Naive thymus-derived CD8-positive, alpha-beta T cell (primary cell): ENCODE data around the gene TNNT3. TPM values are rescaled to one million over a fixed set of nuclear protein-coding genes. Genes with fewer than 3 reads are reported as not detected.

Experiments used
- ATAC-seq, 2 donors: fragments of 150-1000 bp; cut with Tn5 transposase in 1 of 2; sonication (Bioruptor Pico), chemical (Tn5 transposase) in 1 of 2; 1 replicate in 1 of 2; 2 replicates in 1 of 2; pipeline ENCODE4 v1.10.0; 2021; ENCODE audit warnings: mild to moderate bottlenecking in 2 of 2, moderate library complexity in 2 of 2
- POLR2A ChIA-PET: fragments of 350-600 bp; sonication (Branson Sonifier 250); formaldehyde crosslinking; loops from one replicate; lab custom pipeline; 2021; ENCODE audit warnings: antibody characterized with exemption; lab: Charles Lee
- DNase-seq, 10 donors: peaks; one replicate each; pipeline versions ENCODE4 v3.0.0 to v3.0.0-alpha.2; 2020 to 2022
- H3K27ac Mint-ChIP-seq, 10 donors: one replicate each; pipeline ENCODE4 v1.8.0; 2020 to 2022; ENCODE audit warnings: mild to moderate bottlenecking in 10 of 10, mixed read lengths in 10 of 10, moderate library complexity in 4 of 10, inconsistent platforms in 1 of 10
- H3K27me3 Mint-ChIP-seq, 5 donors: one replicate each; pipeline ENCODE4 v1.8.0; 2021 to 2022; ENCODE audit warnings: mixed read lengths in 5 of 5
- H3K36me3 Mint-ChIP-seq, 3 donors: one replicate each; pipeline ENCODE4 v1.8.0; 2020 to 2022; ENCODE audit warnings: mixed read lengths in 3 of 3, mild to moderate bottlenecking in 2 of 3, inconsistent platforms in 1 of 3
- H3K4me1 Mint-ChIP-seq, 4 donors: one replicate each; pipeline ENCODE4 v1.8.0; 2021 to 2022; ENCODE audit warnings: mixed read lengths in 4 of 4
- H3K4me3 Mint-ChIP-seq, 10 donors: one replicate each; pipeline ENCODE4 v1.8.0; 2020 to 2022; ENCODE audit warnings: mild to moderate bottlenecking in 10 of 10, mixed read lengths in 10 of 10, moderate library complexity in 6 of 10, inconsistent platforms in 1 of 10
- H3K9me3 Mint-ChIP-seq, 9 donors: one replicate each; pipeline ENCODE4 v1.8.0; 2020 to 2022; ENCODE audit warnings: mixed read lengths in 9 of 9, mild to moderate bottlenecking in 3 of 9, inconsistent platforms in 1 of 9, moderate library complexity in 1 of 9
- polyA plus RNA-seq, 3 donors: library from polyadenylated mRNA; unstranded; fragments of 300-500 nt; fragmentation: Illumina TruSeq; gene quantifications; one replicate each; pipeline ENCODE4 v1.2.3, GENCODE V29; 2021
- total RNA-seq, 8 experiments: library from RNA in 2 of 8; stranded (reverse) in 2 of 8; gene quantifications; one replicate each; pipeline ENCODE4 v1.2.3 and lab custom pipeline; 2021 to 2026

TNNT3 gene
- total and polyA plus RNA-seq, 5 experiments from 2014 or later, result 0.39 to 29.7 (median 28.0) TPM; not detected in 2

DNA sequence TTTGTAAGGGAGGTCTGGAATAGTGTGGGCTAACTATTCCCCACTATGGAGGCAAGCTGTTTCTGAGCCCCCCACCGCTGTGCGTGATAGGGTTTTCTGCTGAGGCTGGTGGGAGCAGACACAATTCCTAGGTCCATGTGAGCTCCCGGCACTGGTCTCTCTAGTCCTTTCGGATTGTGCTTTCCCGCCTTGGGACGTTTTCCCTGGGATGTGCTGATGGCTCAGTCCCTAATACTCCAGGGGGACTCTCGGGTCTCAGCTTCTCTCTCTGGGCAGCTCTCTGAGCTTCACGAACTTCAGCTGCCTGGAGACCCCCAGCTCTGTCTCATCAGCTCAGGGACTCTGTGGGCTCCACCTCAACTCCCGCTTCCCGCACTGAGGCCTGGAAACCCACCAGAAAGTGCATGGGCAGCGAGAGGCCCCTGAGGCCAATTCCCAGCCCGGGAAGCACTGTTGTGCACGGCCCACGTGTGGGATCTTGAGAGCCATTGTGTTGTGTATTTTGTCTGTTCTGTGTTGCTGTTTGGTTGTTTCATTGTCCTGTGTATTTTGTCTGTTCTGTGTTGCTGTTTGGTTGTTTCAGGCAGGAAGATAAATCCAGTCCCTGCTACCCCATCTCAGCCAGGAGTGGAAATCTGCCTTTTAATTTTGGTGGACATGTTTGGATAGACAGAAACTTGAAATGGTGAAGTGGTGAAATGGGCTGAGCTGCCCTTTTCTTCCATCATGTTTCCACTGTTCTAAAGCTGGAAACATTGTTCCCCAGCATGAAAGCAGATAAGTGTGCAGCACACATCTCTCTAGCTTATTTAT, 12.7 kb upstream of the TNNT3 start:
- POLR2A ChIA-PET, result interaction anchor here (0.9 to 1.8 kb wide), 2 partner anchors 9 to 15 kb away, joined by 4 to 6 read pairs; partner anchors contain the start of gene PRR33
- Mint-ChIP-seq H3K9me3 (no peaks in the 10 kb centered on the region), H3K27me3 (peaks cover 0 to 3% (median 3%) of the 10 kb centered on the region in 5 donors), H3K36me3 (no peaks in the 10 kb centered on the region), H3K4me1 (no peaks in the 10 kb centered on the region), H3K27ac (no peak overlapping the region), H3K4me3 (no peak overlapping the region)
- no peak for ATAC-seq
- DNase-seq, result no peak

DNA sequence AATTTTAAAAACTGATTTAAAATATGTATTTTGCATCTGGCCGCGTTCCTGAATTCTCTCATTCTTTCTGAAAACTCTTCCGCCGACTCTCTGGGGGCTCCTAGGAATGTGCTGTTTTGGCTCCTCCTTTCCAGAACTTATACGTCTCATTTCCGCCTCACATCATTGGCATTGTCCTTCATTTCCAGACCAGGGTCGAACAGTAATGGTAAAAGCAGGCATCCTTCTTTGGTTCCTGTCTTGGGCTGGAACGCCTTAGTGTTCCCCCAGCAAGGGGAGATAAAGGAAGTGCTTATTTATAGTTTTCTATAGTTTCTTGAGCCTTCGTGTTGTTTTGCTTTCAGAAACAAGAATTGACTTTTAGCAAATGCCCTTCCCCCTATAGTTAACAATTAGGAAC, 10.9 kb upstream of the TNNT3 start:
- H3K27ac Mint-ChIP-seq, result no peak overlapping the region
- H3K27me3 Mint-ChIP-seq, result peaks cover 0 to 3% (median 2%) of the 10 kb centered on the region in 5 donors
- no peak for ATAC-seq
- H3K36me3 Mint-ChIP-seq, result no peaks in the 10 kb centered on the region
- no peaks in the 10 kb centered on the region for H3K4me1 Mint-ChIP-seq
- H3K9me3 Mint-ChIP-seq, result no peaks in the 10 kb centered on the region
- POLR2A ChIA-PET, result interaction anchor here (0.8 kb wide), 1 partner anchor 50 kb away, joined by 3 read pairs; no protein-coding TSS in a partner anchor
- DNase-seq, result no peak
- H3K4me3 Mint-ChIP-seq, result no peak overlapping the region

DNA sequence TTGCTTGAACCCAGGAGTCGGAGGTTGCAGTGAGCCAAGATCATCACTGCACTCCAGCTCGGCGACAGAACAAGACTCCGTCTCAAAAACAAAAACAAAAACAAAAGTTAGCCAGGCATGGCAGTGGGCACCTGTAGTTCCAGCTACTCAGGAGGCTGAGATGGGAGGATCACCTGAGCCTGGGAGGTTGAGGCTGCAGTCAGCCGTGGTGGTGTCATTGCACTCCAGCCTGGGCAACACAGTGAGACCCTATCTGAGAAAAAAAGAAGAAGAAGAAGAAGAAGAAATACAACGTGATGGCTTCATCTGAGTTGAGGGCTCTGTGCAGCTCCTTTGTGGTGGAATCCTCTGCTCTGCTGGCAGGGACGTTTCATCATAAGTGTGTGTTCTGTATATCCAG, 10.0 kb upstream of the TNNT3 start:
- no peak for DNase-seq
- H3K4me1 Mint-ChIP-seq, result peaks cover 2 to 6% (median 5%) of the 10 kb centered on the region in 4 donors
- POLR2A ChIA-PET, result no interaction called here
- no peak overlapping the region for H3K27ac Mint-ChIP-seq
- H3K27me3 Mint-ChIP-seq, result peaks cover 0 to 9% (median 7%) of the 10 kb centered on the region in 5 donors
- no peaks in the 10 kb centered on the region for H3K9me3 Mint-ChIP-seq
- H3K36me3 Mint-ChIP-seq, result no peaks in the 10 kb centered on the region
- H3K4me3 Mint-ChIP-seq, result no peak overlapping the region
- no peak for ATAC-seq

- H3K27ac Mint-ChIP-seq, result no peak overlapping the region
- H3K9me3 Mint-ChIP-seq, result no peaks in the 10 kb centered on the region
- DNase-seq, result no peak
- peaks cover 16 to 31% (median 24%) of the 10 kb centered on the region in 4 donors for H3K4me1 Mint-ChIP-seq
- POLR2A ChIA-PET, result interaction anchor here (0.6 to 1.5 kb wide), 2 partner anchors 12 to 24 kb away, joined by 3 read pairs; no protein-coding TSS in a partner anchor
- ATAC-seq, result no peak
- no peaks in the 10 kb centered on the region for H3K36me3 Mint-ChIP-seq
- peaks cover 0 to 17% (median 7%) of the 10 kb centered on the region in 5 donors for H3K27me3 Mint-ChIP-seq
- no peak overlapping the region for H3K4me3 Mint-ChIP-seq
Measured at GRCh38 chr11:1912289-1912878, 7.1 kb upstream of the TNNT3 start.

DNA sequence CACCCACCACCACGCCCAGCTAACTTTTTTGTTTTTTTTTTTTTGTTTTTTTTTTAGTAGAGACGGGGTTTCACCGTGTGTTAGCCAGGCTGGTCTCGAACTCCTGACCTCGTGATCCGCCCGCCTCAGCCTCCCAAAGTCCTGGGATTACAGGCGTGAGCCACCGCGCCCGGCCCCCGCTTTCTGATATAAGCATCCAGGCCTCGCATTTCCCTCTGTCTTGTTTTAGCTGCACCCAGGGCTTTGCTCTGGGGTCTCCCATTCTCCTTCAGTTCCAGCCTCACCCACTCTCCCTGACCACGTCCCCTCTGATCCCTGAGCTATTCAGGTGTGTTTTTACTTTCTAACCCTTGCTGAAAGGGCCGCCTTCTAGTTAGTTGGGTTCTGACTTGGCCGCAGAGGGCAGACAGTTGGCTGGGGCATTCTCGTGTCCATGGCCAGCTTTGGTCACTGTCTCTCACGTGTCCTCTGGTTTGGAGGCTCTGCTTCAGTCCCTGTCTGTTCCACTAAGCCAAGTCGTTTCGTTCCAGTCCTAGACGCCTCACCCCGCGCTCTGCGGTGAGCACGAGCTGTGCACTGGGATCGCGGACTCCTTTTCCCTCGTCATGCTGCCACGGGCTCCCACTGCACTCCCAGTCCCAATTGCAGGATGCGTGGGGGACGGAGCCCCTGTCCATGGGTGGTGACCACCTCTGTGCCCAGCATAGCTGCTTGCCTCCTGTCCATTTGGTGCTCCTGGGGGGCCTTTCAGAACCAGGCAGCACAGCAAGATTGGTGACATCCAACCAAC, 6.0 kb upstream of the TNNT3 start:
- ATAC-seq, result no peak
- POLR2A ChIA-PET, result interaction anchor here (1.1 to 1.5 kb wide), 2 partner anchors 23 to 24 kb away, joined by 3 read pairs; no protein-coding TSS in a partner anchor
- DNase-seq, result no peak
- H3K27me3 Mint-ChIP-seq, result peaks cover 0 to 17% (median 7%) of the 10 kb centered on the region in 5 donors
- no peaks in the 10 kb centered on the region for H3K36me3 Mint-ChIP-seq
- H3K27ac Mint-ChIP-seq, result peak overlapping the region in 3 of 10 donors; percentile 46 to 93 (median 61)
- peaks cover 16 to 36% (median 25%) of the 10 kb centered on the region in 4 donors for H3K4me1 Mint-ChIP-seq
- no peaks in the 10 kb centered on the region for H3K9me3 Mint-ChIP-seq
- no peak overlapping the region for H3K4me3 Mint-ChIP-seq

DNA sequence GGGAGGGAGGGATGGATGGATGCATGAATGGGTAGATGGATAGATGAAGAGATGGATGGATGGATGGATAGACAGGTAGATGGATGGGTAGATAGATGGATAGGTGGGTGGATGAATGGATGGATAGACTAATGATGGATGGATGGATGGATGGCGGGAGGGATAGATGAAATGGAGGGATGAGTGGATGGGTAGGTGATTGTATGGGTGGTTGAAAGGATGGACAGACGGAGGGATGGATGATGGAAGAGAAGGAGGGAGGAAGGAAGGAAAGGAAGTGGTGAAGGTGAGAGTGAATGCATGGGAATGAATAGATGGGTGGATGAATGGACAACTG, 3.7 kb upstream of the TNNT3 start:
- ATAC-seq (no peak), DNase-seq (no peak)
- Mint-ChIP-seq H3K9me3 (no peaks in the 10 kb centered on the region), H3K36me3 (no peaks in the 10 kb centered on the region), H3K27ac (peak overlapping the region in 5 of 10 donors; percentile 1 to 63 (median 10)), H3K27me3 (peaks cover 0 to 15% (median 5%) of the 10 kb centered on the region in 5 donors), H3K4me3 (peak overlapping the region in 1 of 10 donors; percentile 12), H3K4me1 (peaks cover 16 to 37% (median 26%) of the 10 kb centered on the region in 4 donors)
- POLR2A ChIA-PET, result interaction anchor here (2.3 to 9.4 kb wide), 2 partner anchors 25 to 63 kb away, joined by 10 to 109 read pairs; partner anchors contain the start of genes LSP1 and PRR33

DNA sequence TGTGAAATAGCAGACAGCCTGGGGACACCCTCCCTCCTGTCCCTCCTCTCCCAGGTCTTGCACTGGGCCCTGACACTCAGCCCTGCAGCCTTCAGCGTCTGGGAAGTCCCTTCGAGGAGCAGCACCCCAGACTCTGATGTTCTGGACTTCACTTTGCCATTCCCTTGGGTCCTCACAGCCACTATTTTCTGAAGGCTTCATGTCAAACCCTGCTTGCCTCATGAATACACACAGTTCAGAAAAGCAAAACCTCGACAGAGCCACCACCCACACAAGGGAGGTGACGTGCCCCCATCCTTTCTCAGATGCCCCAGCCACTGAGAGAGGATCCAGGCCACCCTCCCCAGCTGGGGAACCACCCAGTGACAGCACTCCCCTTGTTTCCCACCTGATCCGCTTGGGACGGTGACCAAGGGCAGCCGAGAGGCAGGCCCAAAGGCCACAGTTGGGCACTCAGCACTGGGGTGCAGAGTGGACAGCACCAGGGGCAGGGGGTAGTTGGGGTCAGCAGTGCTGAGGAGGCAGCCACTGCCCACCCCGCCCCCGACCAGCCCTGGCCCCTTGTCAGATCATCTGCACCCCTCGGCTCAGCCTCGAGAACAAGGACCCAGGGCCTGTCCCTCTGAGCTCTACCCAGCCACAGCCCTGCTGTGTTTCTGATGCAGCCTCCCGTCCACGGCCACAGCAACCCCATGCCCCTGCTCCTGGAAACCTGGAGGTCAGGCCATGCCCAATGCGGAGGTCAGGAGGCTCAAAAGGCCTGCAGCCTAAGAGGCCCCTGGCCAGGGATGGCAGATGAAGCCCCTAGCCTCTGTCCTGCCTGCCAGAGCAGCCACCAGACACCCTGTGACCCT, 3.1 kb upstream of the TNNT3 start:
- POLR2A ChIA-PET, result interaction anchor here (0.7 to 9.4 kb wide), 5 partner anchors 26 to 77 kb away, joined by 3 to 109 read pairs (median 7); partner anchors contain the start of genes LSP1, PRR33 and TNNI2
- DNase-seq, result peak in 1 of 10 donors; percentile 57
- ATAC-seq, result peak; percentile 37 to 38
- Mint-ChIP-seq H3K4me1 (peaks cover 16 to 39% (median 26%) of the 10 kb centered on the region in 4 donors), H3K36me3 (no peaks in the 10 kb centered on the region), H3K27me3 (peaks cover 0 to 14% (median 5%) of the 10 kb centered on the region in 5 donors), H3K9me3 (no peaks in the 10 kb centered on the region), H3K4me3 (no peak overlapping the region), H3K27ac (peak overlapping the region in 3 of 10 donors; percentile 10 to 80 (median 63))

DNA sequence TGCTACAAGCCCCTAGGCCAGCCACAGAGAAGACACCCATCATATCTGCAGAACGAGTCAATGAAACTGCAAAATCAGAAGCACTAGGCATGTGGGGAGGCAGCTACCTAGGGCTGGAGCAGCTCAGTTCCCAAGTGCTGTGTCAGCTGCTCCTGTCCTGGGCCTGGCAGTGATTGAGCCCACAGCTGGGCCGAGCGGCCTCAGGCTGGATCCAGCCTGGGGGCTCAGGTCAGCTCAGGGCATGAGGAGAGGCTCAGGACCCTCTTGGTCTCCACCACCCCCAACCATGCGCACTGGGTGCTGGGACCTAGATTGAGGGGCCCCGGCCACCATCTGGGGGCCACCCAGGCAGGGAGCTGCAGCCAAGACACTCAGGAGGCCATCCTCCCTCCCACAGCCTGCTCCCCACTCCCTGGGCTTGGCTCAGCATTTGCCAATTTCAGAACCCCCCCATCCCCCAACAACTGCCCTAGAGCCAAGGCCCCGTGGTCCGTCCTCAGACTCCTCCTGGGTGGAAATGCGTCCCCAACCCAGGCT, 2.4 kb upstream of the TNNT3 start:
- ATAC-seq, result peak; percentile 11 to 16
- POLR2A ChIA-PET, result interaction anchor here (0.7 to 9.4 kb wide), 5 partner anchors 27 to 78 kb away, joined by 3 to 109 read pairs (median 7); partner anchors contain the start of genes LSP1, PRR33 and TNNI2
- H3K9me3 Mint-ChIP-seq, result no peaks in the 10 kb centered on the region
- H3K4me3 Mint-ChIP-seq, result no peak overlapping the region
- H3K4me1 Mint-ChIP-seq, result peaks cover 16 to 43% (median 26%) of the 10 kb centered on the region in 4 donors
- DNase-seq, result peak in 1 of 10 donors; percentile 56
- H3K27me3 Mint-ChIP-seq, result peaks cover 0 to 14% (median 5%) of the 10 kb centered on the region in 5 donors
- H3K36me3 Mint-ChIP-seq, result no peaks in the 10 kb centered on the region
- H3K27ac Mint-ChIP-seq, result peak overlapping the region in 1 of 10 donors; percentile 80

DNA sequence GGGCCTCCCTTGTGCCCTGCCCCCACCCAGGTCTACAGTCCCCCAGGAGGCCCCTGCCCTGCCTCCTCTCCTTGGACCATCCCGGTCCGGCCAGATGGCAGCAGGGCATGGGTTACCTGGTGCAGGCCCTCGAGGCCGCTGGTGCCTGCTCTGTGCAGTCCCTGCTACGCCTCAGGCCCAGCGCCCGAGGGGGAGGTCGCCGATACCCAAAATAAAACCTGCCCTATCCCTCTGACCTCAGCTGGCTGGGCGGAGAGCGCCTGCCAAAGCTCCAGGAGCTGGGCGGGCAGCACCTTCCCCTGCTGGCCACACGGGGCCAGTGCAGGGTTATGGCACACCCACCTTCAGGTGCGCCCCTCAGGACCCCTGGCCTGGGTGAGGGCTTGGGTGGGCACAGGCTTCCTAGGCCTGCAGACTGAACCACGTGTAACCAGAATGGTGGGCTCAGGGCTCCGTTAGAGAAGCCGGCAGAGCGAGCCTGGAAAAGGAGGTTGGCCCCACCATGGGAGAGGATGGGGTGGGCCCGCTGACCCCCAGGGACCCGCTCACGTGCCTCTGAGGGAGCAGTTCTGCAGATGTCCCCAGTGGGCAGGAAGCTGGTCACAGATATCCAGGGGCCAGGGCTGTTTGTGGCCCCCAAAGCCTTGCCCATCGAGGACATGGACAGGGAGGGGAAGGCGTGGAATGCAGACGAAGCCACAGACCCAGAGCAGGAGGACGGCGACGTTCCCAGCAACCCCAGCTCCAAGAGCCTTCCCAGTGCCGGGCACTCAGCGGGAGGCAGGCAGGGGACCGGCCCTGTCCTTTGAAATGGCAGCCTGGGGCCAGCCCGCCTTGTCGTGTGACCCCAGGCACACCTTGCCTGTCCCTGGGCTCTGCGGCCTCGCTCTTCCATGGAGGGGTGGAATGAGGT, 1.7 kb upstream of the TNNT3 start:
- POLR2A ChIA-PET, result interaction anchor here (1.1 to 9.4 kb wide), 5 partner anchors 27 to 67 kb away, joined by 4 to 109 read pairs (median 7); partner anchors contain the start of genes LSP1 and PRR33
- peak overlapping the region in 1 of 10 donors; percentile 34 for H3K4me3 Mint-ChIP-seq
- peaks cover 16 to 47% (median 28%) of the 10 kb centered on the region in 4 donors for H3K4me1 Mint-ChIP-seq
- H3K27me3 Mint-ChIP-seq, result peaks cover 1 to 15% (median 5%) of the 10 kb centered on the region in 5 donors
- no peaks in the 10 kb centered on the region for H3K9me3 Mint-ChIP-seq
- H3K27ac Mint-ChIP-seq, result no peak overlapping the region
- ATAC-seq (peak; percentile 29 to 46), DNase-seq (peak in 2 of 10 donors; percentile 8 to 23)
- H3K36me3 Mint-ChIP-seq, result no peaks in the 10 kb centered on the region
